Astrocyte (in vitro differentiated cells and primary cell): ENCODE results near the gene CYP39A1.

ENCODE experiments used
- CTCF ChIP-seq: IDR thresholded peaks from 2 replicates; pipeline ENCODE4 v1.5.1; 2011; ENCODE audit warnings: low read depth, mild to moderate bottlenecking, inconsistent platforms, low read length, moderate library complexity; ENCODE audit not compliant: insufficient read depth
- EZH2 ChIP-seq: IDR thresholded peaks from 2 replicates; pipeline ENCODE4 v1.6.1; 2012; ENCODE audit warnings: mild to moderate bottlenecking, low read length, inconsistent platforms; ENCODE audit not compliant: insufficient read depth

GRCh38 chr6:46581459-46582177 is 71.0 kb downstream of the CYP39A1 start:
- TF ChIP-seq CTCF, result no peak
- TF ChIP-seq EZH2, result no peak
